HepG2 (cell line): Measurements from ENCODE around the gene POLDIP3. TPM values are rescaled to one million over a fixed set of nuclear protein-coding genes. Genes with fewer than 3 reads are reported as not detected.

Experiments used
- ARNT2 ChIP-seq: sonication (generic); formaldehyde crosslinking; IDR thresholded peaks from 2 replicates; pipeline ENCODE4 v1.8.0; 2022; ENCODE audit warnings: mild to moderate bottlenecking, low read depth, missing genetic modification reagents, moderate library complexity
- FOXA1 ChIP-seq, 2 experiments: fragments of 450-650 bp in 1 of 2; sonication (generic) in 1 of 2; formaldehyde crosslinking in 1 of 2; IDR thresholded peaks; 2 replicates each; pipeline versions ENCODE4 v1.4.0 to v1.6.1; 2016 to 2020; ENCODE audit warnings: missing genetic modification reagents in 1 of 2
- HOXA9 ChIP-seq: sonication (generic); formaldehyde crosslinking; IDR thresholded peaks from 2 replicates; pipeline ENCODE4 v1.8.1; 2022; ENCODE audit warnings: missing genetic modification reagents, mild to moderate bottlenecking, moderate library complexity, borderline replicate concordance
- PHF21A ChIP-seq: sonication (generic); formaldehyde crosslinking; IDR thresholded peaks from 2 replicates; pipeline ENCODE4 v1.5.0; 2020; ENCODE audit warnings: mild to moderate bottlenecking, missing genetic modification reagents
- SP2 ChIP-seq: sonication (generic); formaldehyde crosslinking; IDR thresholded peaks from 2 replicates; pipeline ENCODE4 v1.5.1; 2020; ENCODE audit warnings: mild to moderate bottlenecking, missing genetic modification reagents
- SYNCRIP ChIP-seq: fragments of 200-400 bp; formaldehyde crosslinking; IDR thresholded peaks from 2 replicates; pipeline ENCODE4 v1.6.1; 2018; ENCODE audit warnings: mild to moderate bottlenecking, low read depth, low read length; ENCODE audit not compliant: insufficient read depth
- TSC22D2 ChIP-seq: sonication (generic); formaldehyde crosslinking; IDR thresholded peaks from 2 replicates; pipeline ENCODE4 v1.5.1; 2020; ENCODE audit warnings: missing genetic modification reagents, mild to moderate bottlenecking, borderline replicate concordance
- ZBTB20 ChIP-seq: sonication (generic); formaldehyde crosslinking; IDR thresholded peaks from 2 replicates; pipeline ENCODE4 v1.8.1; 2023; ENCODE audit warnings: missing genetic modification reagents, low read depth, mild to moderate bottlenecking, borderline replicate concordance
- ZBTB42 ChIP-seq: sonication (generic); formaldehyde crosslinking; IDR thresholded peaks from 2 replicates; pipeline ENCODE4 v1.5.0; 2020; ENCODE audit warnings: mild to moderate bottlenecking, missing genetic modification reagents
- ZNF143 ChIP-seq: sonication (generic); formaldehyde crosslinking; IDR thresholded peaks from 2 replicates; pipeline ENCODE4 v1.4.0; 2020; ENCODE audit warnings: missing genetic modification reagents
- ZNF205 ChIP-seq: IDR thresholded peaks from 2 replicates; pipeline ENCODE4 v1.6.1; 2018; ENCODE audit warnings: missing biosample characterization, missing genetic modification reagents
- ZNF234 ChIP-seq: sonication (generic); formaldehyde crosslinking; conservative IDR thresholded peaks from 2 replicates; pipeline ENCODE4 v1.5.1; 2020; ENCODE audit warnings: mild to moderate bottlenecking, missing genetic modification reagents
- ZNF292 ChIP-seq: sonication (generic); formaldehyde crosslinking; IDR thresholded peaks from 2 replicates; pipeline ENCODE4 v1.8.1; 2022; ENCODE audit warnings: mild to moderate bottlenecking, low read depth, missing genetic modification reagents, borderline replicate concordance
- ZNF558 ChIP-seq: sonication (generic); formaldehyde crosslinking; IDR thresholded peaks from 2 replicates; pipeline ENCODE4 v1.9.0; 2022; ENCODE audit warnings: mild to moderate bottlenecking, missing genetic modification reagents, borderline replicate concordance
- ZNF709 ChIP-seq: sonication (generic); formaldehyde crosslinking; IDR thresholded peaks from 2 replicates; pipeline ENCODE4 v1.5.0; 2020; ENCODE audit warnings: mild to moderate bottlenecking, missing genetic modification reagents
- polyA plus RNA-seq, 8 experiments: library from polyadenylated mRNA; depleted of rRNA in 3 of 8; stranded (reverse) in 7 of 8; unstranded in 1 of 8; fragments of >200 nt; fragmentation: Illumina TruSeq in 4 of 8; extraction: Trizol in 4 of 8; gene quantifications; 2 replicates each; pipeline versions ENCODE4 v1.2.1 to v1.2.3, GENCODE V29; 2011 to 2016; ENCODE audit warnings: low read depth in 4 of 8, missing spikeins in 1 of 8, mixed read lengths in 1 of 8; ENCODE audit not compliant: insufficient read depth in 1 of 8
- total RNA-seq, 5 experiments: library from RNA; depleted of rRNA; stranded (reverse); fragments of >200 nt; fragmentation: Illumina TruSeq; extraction: Trizol; gene quantifications; 2 replicates each; pipeline ENCODE4 v1.2.3, GENCODE V29; 2016; ENCODE audit warnings: low read depth in 1 of 5
- TF ChIP-seq, protein P1 (sequence below): sonication (generic); formaldehyde crosslinking; IDR thresholded peaks from 2 replicates; pipeline ENCODE4 v1.4.0; 2020; ENCODE audit warnings: missing genetic modification reagents
- TF ChIP-seq, protein P2 (sequence below): sonication (generic); formaldehyde crosslinking; conservative IDR thresholded peaks from 2 replicates; pipeline ENCODE4 v1.8.1; 2023; ENCODE audit warnings: missing genetic modification reagents
- TF ChIP-seq, protein P3 (sequence below): sonication (generic); formaldehyde crosslinking; IDR thresholded peaks from 2 replicates; pipeline ENCODE4 v1.5.0; 2020; ENCODE audit warnings: mild to moderate bottlenecking, missing genetic modification reagents, borderline replicate concordance
- TF ChIP-seq, protein P4 (sequence below): sonication (generic); formaldehyde crosslinking; conservative IDR thresholded peaks from 2 replicates; pipeline ENCODE4 v1.4.0; 2020; ENCODE audit warnings: mild to moderate bottlenecking, missing genetic modification reagents, moderate library complexity

POLDIP3 gene
- total and polyA plus RNA-seq, 2 of the 13 experiments (the other 11 are each of a cell fraction or from before 2014, with no cell fraction given) = 45.8 to 47.4 TPM

DNA sequence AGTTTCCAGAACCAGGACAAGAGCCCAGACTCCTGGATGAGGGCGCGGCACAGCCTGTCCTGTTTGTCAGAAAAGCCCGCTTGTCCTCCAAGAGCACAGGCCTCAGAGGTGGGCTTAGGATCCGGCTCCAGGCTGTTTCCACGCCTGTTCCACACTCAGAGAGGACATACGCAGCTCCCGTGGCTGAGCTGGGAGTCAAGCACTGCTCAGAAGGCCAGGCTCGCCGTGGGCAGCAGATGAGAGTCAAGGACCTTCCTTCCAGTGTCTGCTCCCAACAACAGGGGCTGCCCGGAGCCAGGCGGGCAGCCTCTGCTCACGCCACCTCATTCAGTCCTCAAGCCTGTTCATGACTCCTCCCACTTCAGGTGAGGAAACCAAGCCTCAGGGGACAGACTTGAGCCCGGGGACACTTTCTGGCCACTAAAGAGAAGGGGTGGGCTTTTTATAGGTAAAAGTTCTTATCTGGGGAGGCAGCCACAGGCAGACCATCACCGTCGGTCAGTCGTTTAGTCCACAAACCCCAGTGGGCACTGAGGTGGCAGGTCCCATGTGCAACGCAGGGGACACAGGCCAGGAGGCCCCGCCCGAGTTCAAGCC, 30.8 kb upstream of the POLDIP3 start (continued):
- peak; percentile 6; the same call in 1 of the 2 replicates for TF ChIP-seq ZNF205
- peak; percentile 6; the same call in 1 of the 2 replicates for TF ChIP-seq ZBTB20 (CRISPR knock-in tag)
- TF ChIP-seq ARNT2 (CRISPR knock-in tag) = 0 out of 2 replicates have a peak, but pooled peaks have one; percentile 8
- TF ChIP-seq ZNF292 (CRISPR knock-in tag) = 0 out of 2 replicates have a peak, but pooled peaks have one; percentile 13
- TF ChIP-seq ZBTB42 (CRISPR knock-in tag) = no peak
- TF ChIP-seq SYNCRIP = no peak
- no peak for TF ChIP-seq HOXA9 (CRISPR knock-in tag)
- no peak for TF ChIP-seq FOXA1 (IDR thresholded peaks at IDR 0.05)
- TF ChIP-seq FOXA1 (CRISPR knock-in tag; IDR thresholded peaks at IDR 0.05) = no peak
- TF ChIP-seq ZNF558 (CRISPR knock-in tag) = no peak
- no peak for TF ChIP-seq SP2 (CRISPR knock-in tag)
- no peak for TF ChIP-seq ZNF143 (CRISPR knock-in tag)
- TF ChIP-seq, protein P1, sequence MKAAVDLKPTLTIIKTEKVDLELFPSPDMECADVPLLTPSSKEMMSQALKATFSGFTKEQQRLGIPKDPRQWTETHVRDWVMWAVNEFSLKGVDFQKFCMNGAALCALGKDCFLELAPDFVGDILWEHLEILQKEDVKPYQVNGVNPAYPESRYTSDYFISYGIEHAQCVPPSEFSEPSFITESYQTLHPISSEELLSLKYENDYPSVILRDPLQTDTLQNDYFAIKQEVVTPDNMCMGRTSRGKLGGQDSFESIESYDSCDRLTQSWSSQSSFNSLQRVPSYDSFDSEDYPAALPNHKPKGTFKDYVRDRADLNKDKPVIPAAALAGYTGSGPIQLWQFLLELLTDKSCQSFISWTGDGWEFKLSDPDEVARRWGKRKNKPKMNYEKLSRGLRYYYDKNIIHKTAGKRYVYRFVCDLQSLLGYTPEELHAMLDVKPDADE (CRISPR knock-in tag) = no peak
- TF ChIP-seq, protein P2, sequence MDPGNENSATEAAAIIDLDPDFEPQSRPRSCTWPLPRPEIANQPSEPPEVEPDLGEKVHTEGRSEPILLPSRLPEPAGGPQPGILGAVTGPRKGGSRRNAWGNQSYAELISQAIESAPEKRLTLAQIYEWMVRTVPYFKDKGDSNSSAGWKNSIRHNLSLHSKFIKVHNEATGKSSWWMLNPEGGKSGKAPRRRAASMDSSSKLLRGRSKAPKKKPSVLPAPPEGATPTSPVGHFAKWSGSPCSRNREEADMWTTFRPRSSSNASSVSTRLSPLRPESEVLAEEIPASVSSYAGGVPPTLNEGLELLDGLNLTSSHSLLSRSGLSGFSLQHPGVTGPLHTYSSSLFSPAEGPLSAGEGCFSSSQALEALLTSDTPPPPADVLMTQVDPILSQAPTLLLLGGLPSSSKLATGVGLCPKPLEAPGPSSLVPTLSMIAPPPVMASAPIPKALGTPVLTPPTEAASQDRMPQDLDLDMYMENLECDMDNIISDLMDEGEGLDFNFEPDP (CRISPR knock-in tag) = no peak
- no peak for TF ChIP-seq ZNF709 (CRISPR knock-in tag)
- TF ChIP-seq, protein P3, sequence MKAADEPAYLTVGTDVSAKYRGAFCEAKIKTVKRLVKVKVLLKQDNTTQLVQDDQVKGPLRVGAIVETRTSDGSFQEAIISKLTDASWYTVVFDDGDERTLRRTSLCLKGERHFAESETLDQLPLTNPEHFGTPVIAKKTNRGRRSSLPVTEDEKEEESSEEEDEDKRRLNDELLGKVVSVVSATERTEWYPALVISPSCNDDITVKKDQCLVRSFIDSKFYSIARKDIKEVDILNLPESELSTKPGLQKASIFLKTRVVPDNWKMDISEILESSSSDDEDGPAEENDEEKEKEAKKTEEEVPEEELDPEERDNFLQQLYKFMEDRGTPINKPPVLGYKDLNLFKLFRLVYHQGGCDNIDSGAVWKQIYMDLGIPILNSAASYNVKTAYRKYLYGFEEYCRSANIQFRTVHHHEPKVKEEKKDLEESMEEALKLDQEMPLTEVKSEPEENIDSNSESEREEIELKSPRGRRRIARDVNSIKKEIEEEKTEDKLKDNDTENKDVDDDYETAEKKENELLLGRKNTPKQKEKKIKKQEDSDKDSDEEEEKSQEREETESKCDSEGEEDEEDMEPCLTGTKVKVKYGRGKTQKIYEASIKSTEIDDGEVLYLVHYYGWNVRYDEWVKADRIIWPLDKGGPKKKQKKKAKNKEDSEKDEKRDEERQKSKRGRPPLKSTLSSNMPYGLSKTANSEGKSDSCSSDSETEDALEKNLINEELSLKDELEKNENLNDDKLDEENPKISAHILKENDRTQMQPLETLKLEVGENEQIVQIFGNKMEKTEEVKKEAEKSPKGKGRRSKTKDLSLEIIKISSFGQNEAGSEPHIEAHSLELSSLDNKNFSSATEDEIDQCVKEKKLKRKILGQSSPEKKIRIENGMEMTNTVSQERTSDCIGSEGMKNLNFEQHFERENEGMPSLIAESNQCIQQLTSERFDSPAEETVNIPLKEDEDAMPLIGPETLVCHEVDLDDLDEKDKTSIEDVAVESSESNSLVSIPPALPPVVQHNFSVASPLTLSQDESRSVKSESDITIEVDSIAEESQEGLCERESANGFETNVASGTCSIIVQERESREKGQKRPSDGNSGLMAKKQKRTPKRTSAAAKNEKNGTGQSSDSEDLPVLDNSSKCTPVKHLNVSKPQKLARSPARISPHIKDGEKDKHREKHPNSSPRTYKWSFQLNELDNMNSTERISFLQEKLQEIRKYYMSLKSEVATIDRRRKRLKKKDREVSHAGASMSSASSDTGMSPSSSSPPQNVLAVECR = peak; percentile 8; the same call in 1 of the 2 replicates
- TF ChIP-seq, protein P4, sequence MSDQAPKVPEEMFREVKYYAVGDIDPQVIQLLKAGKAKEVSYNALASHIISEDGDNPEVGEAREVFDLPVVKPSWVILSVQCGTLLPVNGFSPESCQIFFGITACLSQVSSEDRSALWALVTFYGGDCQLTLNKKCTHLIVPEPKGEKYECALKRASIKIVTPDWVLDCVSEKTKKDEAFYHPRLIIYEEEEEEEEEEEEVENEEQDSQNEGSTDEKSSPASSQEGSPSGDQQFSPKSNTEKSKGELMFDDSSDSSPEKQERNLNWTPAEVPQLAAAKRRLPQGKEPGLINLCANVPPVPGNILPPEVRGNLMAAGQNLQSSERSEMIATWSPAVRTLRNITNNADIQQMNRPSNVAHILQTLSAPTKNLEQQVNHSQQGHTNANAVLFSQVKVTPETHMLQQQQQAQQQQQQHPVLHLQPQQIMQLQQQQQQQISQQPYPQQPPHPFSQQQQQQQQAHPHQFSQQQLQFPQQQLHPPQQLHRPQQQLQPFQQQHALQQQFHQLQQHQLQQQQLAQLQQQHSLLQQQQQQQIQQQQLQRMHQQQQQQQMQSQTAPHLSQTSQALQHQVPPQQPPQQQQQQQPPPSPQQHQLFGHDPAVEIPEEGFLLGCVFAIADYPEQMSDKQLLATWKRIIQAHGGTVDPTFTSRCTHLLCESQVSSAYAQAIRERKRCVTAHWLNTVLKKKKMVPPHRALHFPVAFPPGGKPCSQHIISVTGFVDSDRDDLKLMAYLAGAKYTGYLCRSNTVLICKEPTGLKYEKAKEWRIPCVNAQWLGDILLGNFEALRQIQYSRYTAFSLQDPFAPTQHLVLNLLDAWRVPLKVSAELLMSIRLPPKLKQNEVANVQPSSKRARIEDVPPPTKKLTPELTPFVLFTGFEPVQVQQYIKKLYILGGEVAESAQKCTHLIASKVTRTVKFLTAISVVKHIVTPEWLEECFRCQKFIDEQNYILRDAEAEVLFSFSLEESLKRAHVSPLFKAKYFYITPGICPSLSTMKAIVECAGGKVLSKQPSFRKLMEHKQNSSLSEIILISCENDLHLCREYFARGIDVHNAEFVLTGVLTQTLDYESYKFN (CRISPR knock-in tag) = no peak
- TF ChIP-seq TSC22D2 (CRISPR knock-in tag) = no peak
- no peak for TF ChIP-seq ZNF234 (CRISPR knock-in tag)
- TF ChIP-seq PHF21A (CRISPR knock-in tag) = no peak
